Mucosa of descending colon (tissue), 3 donors: Measurements from ENCODE around the gene ATP1A1. TPM values are rescaled to one million over a fixed set of nuclear protein-coding genes. Genes with fewer than 3 reads are reported as not detected.

Experiments
- ATAC-seq: fragments of 200-7000 bp; cut with Tn5 transposase; one replicate; pipeline ENCODE4 v1.9.1; 2020; ENCODE audit warnings: mild to moderate bottlenecking, moderate library complexity
- DNase-seq, 3 donors: peaks; one replicate each; pipeline ENCODE4 v3.0.0-alpha.2; 2020
- H3K36me3 ChIP-seq: fragments of 200-600 bp; one replicate; pipeline ENCODE4 v1.8.0; 2021; ENCODE audit warnings: low read depth, mild to moderate bottlenecking
- H3K4me1 ChIP-seq: fragments of 200-600 bp; one replicate; pipeline ENCODE4 v1.8.0; 2021; ENCODE audit warnings: low read depth, mild to moderate bottlenecking
- H3K4me3 ChIP-seq: fragments of 200-600 bp; one replicate; pipeline ENCODE4 v1.8.0; 2021; ENCODE audit warnings: mild to moderate bottlenecking
- H3K9me3 ChIP-seq: fragments of 200-600 bp; one replicate; pipeline ENCODE4 v1.8.0; 2021; ENCODE audit warnings: mild to moderate bottlenecking
- CTCF ChIP-seq: fragments of 200-600 bp; IDR thresholded peaks from one replicate; pipeline ENCODE4 v1.8.0; 2022; ENCODE audit warnings: antibody characterized with exemption, mild to moderate bottlenecking
- intact Hi-C, 2 donors: fragments of 100-400 bp; cut with DNase I in 1 of 2; cut with micrococcal nuclease in 1 of 2; formaldehyde crosslinking; loops; one replicate each; pipeline versions ENCODE4 v1.11.0 to v1.11.1; 2022; cut with DNase I, micrococcal nuclease
- total RNA-seq, 3 donors: library from RNA; stranded (reverse); fragmentation: NEBNext Ultra II Directional in 2 of 3; extraction: Animal tissue kit (Norgen Biotek cat#: 25700) in 2 of 3; gene quantifications; one replicate each; pipeline versions ENCODE4 v1.2.1 to v1.2.4, GENCODE V29; 2021 to 2023
- donor health status: DM: no; HTN: no; CAD: no; lungs with moderate emphysema.
- donor health status: DM: no; HTN: no; CAD: no.
- donor health status: DM: no; HTN: yes; CAD: no.

Gene ATP1A1
- total RNA-seq, 3 donors from 2014 or later: 1,136 to 3,461 (median 1,634) TPM

- Histone ChIP-seq H3K4me3 (no peak overlapping the region), H3K9me3 (no peaks in the 10 kb centered on the region), H3K36me3 (no peaks in the 10 kb centered on the region), H3K4me1 (peaks cover 41% of the 10 kb centered on the region)
- ATAC-seq (no peak), DNase-seq (no peak)
- no peak for TF ChIP-seq CTCF
- intact Hi-C loops: loop anchor here in 1 of 2 donors (10.0 kb wide), 1 partner anchor 157 kb away; no protein-coding TSS in a partner anchor
Observed at GRCh38 chr1:116331523-116331922, 41.5 kb upstream of the ATP1A1 start.

DNA sequence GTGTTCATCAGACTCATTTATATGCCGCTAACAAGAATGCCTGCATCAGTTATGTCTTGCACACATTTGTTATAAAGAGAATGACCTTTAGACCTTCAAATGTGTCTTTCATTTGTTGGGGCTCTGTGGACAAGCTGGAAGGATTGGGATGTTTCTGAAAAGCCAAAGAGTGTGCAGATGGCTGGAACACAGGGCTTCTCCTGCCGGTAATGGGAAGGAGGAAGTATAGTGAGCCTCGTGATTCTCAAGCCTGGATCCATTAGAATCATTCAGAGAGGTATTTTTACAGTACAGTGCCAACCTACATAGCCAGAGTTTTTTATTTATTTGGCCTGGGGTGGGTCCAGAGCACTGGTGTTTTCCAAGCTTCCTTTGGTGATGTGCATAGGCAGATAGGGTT lies 40.6 kb upstream of the ATP1A1 start:
- H3K4me1 ChIP-seq: peaks cover 45% of the 10 kb centered on the region
- DNase-seq: no peak
- ATAC-seq: no peak

GRCh38 chr1:116333171-116334014 lies 39.7 kb upstream of the ATP1A1 start:
- Histone ChIP-seq H3K36me3 (no peaks in the 10 kb centered on the region), H3K9me3 (no peaks in the 10 kb centered on the region), H3K4me3 (no peak overlapping the region), H3K4me1 (peaks cover 45% of the 10 kb centered on the region)
- DNase-seq (no peak), ATAC-seq (no peak)
- intact Hi-C loops: loop anchor here in 1 of 2 donors (10.0 kb wide), 1 partner anchor 159 kb away; no protein-coding TSS in a partner anchor
- TF ChIP-seq CTCF: no peak

More for the DNA sequence above, 40.6 kb upstream of the ATP1A1 start:
- H3K36me3 ChIP-seq: no peaks in the 10 kb centered on the region
- no peaks in the 10 kb centered on the region for H3K9me3 ChIP-seq
- TF ChIP-seq CTCF: no peak
- intact Hi-C loops: loop anchor here in 1 of 2 donors (10.0 kb wide), 1 partner anchor 158 kb away; no protein-coding TSS in a partner anchor
- no peak overlapping the region for H3K4me3 ChIP-seq

GRCh38 chr1:116334015-116334547 lies 39.0 kb upstream of the ATP1A1 start:
- no peak overlapping the region for H3K4me3 ChIP-seq
- H3K36me3 ChIP-seq: no peaks in the 10 kb centered on the region
- no peak for TF ChIP-seq CTCF
- ATAC-seq (peak; percentile 70), DNase-seq (peak in 2 of 3 donors; percentile 55 to 62)
- no peaks in the 10 kb centered on the region for H3K9me3 ChIP-seq
- peaks cover 45% of the 10 kb centered on the region for H3K4me1 ChIP-seq
- intact Hi-C loops: loop anchor here in 1 of 2 donors (10.0 kb wide), 1 partner anchor 159 kb away; no protein-coding TSS in a partner anchor

DNA sequence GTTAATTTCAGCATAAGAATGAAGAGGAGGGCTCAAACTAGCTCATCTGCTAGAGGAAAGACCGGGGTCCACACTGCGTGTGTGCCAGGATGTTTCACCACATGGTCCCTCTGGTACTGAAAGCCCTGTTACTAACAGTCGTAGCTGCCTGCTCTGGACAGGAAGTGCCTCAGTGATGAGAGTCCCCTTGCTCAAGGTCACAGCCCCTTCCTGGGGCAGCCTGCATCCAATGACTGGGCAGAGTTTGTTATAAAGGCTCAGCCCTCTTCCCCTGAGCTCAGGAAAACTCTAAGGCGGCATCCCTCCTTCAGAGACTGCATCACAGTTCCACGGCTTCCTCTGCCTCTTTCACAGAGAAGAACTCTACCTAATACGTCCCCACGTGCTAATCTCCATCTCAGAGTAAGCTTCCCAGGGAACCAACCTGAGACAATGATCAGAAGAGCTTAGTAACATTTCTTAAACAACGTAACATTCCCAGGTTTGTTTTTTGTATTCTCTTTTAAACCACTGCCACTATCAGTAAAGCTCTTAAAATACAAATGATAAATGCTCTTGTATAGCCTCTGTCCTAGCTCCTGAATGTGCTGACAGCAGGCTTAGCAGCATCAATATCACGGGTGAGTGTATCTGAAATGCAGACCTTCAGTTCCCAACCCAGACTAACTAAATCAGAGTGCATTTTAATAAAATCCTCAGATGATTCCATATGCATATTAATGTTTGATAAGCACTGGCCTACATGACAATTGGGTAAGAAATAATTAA lies 38.0 kb upstream of the ATP1A1 start:
- Histone ChIP-seq H3K36me3 (no peaks in the 10 kb centered on the region), H3K4me3 (no peak overlapping the region), H3K4me1 (peaks cover 43% of the 10 kb centered on the region), H3K9me3 (no peaks in the 10 kb centered on the region)
- TF ChIP-seq CTCF: no peak
- intact Hi-C loops: loop anchor here in 1 of 2 donors (5.0 to 10.0 kb wide), 2 partner anchors 78 to 160 kb away; no protein-coding TSS in a partner anchor
- no peak for ATAC-seq
- no peak for DNase-seq
